GM12801 (cell line): ENCODE results near the gene RAD18.

Experiments
- TF ChIP-seq, protein P1 (sequence below): IDR thresholded peaks from one replicate; pipeline ENCODE4 v1.5.1; 2011; ENCODE audit warnings: control low read depth; ENCODE audit not compliant: insufficient read length; ENCODE audit errors: extremely low read depth

RAD18 gene

DNA sequence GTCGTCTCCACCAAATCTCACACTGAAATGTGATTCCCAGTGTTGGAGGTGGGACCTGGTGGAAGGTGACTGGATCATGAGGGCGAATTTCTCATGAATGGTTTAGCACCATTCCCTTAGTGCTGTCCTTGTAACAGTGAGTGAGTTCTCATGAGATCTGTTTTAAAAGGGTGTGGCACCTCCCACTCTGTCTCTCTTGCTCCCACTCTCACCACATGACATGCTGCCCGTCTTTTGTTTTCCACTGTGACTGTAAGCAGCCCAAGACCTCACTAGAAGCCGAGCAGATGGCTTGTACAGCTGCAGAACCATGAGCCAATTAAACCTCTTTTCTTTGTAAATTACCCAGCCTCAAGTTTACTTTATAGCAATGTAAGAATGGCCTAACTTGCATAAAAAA is 21.2 kb downstream of the RAD18 start:
- TF ChIP-seq, protein P1, sequence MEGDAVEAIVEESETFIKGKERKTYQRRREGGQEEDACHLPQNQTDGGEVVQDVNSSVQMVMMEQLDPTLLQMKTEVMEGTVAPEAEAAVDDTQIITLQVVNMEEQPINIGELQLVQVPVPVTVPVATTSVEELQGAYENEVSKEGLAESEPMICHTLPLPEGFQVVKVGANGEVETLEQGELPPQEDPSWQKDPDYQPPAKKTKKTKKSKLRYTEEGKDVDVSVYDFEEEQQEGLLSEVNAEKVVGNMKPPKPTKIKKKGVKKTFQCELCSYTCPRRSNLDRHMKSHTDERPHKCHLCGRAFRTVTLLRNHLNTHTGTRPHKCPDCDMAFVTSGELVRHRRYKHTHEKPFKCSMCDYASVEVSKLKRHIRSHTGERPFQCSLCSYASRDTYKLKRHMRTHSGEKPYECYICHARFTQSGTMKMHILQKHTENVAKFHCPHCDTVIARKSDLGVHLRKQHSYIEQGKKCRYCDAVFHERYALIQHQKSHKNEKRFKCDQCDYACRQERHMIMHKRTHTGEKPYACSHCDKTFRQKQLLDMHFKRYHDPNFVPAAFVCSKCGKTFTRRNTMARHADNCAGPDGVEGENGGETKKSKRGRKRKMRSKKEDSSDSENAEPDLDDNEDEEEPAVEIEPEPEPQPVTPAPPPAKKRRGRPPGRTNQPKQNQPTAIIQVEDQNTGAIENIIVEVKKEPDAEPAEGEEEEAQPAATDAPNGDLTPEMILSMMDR, result no peak

DNA sequence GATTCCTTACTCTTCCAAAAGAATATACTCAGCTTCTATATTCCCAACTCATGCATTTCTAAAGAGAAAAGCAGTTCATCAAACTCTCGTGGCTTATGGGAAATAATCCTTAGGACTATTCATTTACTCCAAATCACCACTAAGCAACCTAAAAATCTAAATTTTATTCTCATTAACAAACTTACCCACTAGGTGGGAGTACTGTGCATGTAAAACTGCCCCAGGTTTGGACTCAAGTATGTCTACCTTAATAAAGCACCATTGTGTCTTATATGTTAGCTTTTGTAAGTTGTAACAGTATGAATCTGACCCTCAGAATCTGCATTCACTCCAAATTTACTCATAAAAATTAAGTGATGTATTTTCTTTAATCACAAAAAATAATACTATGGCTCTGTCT is 25.3 kb downstream of the RAD18 start:
- TF ChIP-seq, protein P1, result no peak

DNA sequence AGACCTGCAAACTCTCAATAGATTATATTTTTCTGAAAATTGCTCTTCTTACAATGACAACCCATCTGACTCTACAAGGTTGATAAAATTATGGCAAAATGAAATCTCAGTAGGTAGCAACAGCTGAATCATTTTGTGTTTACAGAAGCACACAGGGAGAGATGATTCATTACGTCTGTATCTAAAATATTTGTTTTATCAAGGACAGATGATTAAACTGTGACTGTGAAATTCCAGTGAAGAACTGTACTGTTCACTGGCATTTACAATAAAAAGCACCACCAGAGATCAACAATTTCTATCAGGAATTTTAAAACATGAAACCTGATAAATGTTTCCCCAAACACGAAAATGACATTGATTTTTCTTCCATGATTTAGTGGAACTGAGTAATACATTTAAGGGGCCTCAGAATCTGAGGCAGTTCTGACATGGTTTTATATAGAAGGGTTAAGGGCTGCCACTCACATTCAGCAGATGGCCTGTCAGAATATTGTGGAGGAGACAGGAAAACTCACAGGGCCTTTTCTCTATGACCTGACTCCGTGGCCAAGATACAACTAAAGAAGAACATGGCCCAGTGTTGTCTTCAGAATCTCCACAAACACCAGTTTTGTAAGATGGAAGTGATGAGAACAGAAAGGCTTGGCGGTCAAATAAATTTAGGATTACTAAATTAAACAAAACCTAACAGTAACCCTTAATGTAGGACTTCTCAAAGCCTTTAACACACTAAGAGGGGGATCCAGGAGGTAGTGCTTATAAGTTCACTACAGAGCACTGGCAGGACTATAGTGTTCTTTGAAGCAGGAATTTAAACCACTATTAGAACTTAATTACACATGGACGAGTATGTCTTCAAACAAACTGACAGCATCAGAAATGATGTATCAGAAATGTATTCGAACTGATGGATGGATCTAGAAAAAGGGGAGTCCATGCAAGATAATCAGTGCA is 25.9 kb downstream of the RAD18 start:
- TF ChIP-seq, protein P1, result no peak

DNA sequence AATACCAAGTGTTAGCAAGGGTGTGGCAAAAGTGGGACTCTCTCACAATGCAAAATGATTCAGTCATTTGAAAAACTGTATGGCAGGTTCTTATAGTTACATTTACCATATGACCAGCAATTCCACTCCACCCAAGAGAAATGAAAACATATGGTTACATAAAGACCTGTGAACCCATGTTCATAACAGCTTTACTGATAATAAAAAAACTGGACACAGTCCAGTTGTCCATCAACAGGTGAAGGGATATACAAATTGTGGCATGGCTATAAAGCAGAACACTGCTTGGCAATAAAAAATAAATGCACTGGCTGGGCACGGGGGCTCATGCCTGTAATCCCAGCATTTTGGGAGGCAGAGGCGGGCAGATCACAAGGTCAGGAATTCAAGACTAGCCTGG is 30.8 kb downstream of the RAD18 start:
- TF ChIP-seq, protein P1, result no peak

DNA sequence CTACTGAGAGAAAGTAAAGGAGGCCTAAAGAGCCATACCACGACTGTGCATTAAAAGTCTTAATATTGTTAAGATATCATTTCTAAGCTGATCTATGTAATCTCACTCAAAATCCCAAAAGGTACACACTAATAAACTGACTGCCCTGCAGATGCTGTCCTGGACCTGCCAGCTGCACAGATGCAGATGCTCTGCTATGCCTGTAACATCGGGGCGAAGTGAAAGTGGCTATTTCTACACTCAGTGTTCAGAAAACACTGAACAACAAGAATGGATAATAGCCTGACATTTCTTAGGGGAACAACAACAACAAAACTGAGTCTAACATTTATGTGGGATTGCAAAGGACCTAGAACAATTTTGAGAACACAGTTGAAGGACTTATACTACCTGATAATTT is 31.9 kb downstream of the RAD18 start:
- TF ChIP-seq, protein P1, result no peak

DNA sequence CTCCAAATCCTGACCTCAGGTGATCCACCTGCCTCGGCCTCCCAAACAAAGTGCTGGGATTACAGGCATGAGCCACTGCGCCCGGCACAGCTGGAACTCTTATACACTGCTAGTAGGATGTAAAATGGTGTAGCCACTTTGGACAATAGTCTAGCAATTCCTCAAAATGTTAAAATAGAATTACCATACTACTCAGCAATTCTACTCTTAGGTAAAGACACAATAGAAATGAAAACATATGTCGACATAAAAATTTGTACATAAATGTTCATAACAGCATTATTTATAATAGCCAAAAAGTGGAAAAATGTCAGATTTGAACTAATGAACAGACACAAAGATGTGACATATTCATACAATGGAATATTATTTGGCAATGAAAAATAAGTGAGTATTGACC is 33.4 kb downstream of the RAD18 start:
- TF ChIP-seq, protein P1, result no peak

DNA sequence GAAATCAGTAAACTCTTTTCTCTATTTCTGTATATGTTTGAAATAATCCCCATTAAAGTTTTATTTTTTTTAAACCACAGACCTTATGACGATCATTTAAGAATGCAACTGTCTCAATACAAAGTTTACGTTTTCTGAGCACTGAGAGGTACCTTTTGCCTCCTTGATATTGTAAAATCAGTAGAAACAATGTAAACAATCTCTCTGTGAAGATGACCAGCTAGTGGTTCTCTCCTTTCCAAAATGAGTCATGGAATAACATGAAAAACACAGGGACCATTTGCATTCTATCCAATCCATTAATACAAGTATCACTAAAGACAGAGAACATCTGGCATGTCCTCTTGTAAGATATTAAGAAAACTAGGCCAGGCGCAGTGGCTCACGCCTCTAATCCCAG is 48.8 kb downstream of the RAD18 start:
- TF ChIP-seq, protein P1, result no peak
